K562 (cell line): Measurements from ENCODE around the gene ZNF48. TPM values are rescaled to one million over a fixed set of nuclear protein-coding genes. Genes with fewer than 3 reads are reported as not detected.
A peak's percentile ranks its signal among the peaks of the same experiment; 100 is the strongest.

Source experiments
- BDP1 ChIP-seq: IDR thresholded peaks from 3 replicates; pipeline ENCODE4 v1.6.1; 2011; ENCODE audit not compliant: insufficient read length, insufficient read depth
- CHD4 ChIP-seq: fragments of 200-600 bp; sonication (generic); IDR thresholded peaks from 3 replicates; pipeline ENCODE4 v1.6.1; 2012; ENCODE audit warnings: low read depth, mild to moderate bottlenecking, mixed read lengths, low read length, inconsistent platforms; ENCODE audit not compliant: insufficient read depth, insufficient replicate concordance, poor library complexity, severe bottlenecking
- FOXM1 ChIP-seq, 2 experiments: fragments of 450-650 bp in 1 of 2; sonication (generic) in 1 of 2; formaldehyde crosslinking in 1 of 2; IDR thresholded peaks; 2 replicates each; pipeline versions ENCODE4 v1.6.1 to v1.9.0; 2017 to 2022; ENCODE audit warnings: low read depth in 2 of 2, mild to moderate bottlenecking in 2 of 2, missing genetic modification reagents in 1 of 2, moderate library complexity in 1 of 2
- FUS ChIP-seq: fragments of 200-400 bp; formaldehyde crosslinking; optimal IDR thresholded peaks from 2 replicates; pipeline ENCODE3; 2017; ENCODE audit warnings: low read depth, low read length
- KAT7 ChIP-seq: sonication (generic); formaldehyde crosslinking; IDR thresholded peaks from 2 replicates; pipeline ENCODE4 v1.8.0; 2022; ENCODE audit warnings: missing genetic modification reagents, mild to moderate bottlenecking, borderline replicate concordance
- LARP7 ChIP-seq: fragments of 450-650 bp; IDR thresholded peaks from 2 replicates; pipeline ENCODE4 v1.6.1; 2016
- MCM5 ChIP-seq: fragments of 450-650 bp; IDR thresholded peaks from 2 replicates; pipeline ENCODE4 v1.6.1; 2016; ENCODE audit warnings: low read depth
- NEUROD1 ChIP-seq: fragments of 150-350 bp; IDR thresholded peaks from 2 replicates; pipeline ENCODE4 v1.6.1; 2014; ENCODE audit warnings: borderline replicate concordance, low read length, low read depth; ENCODE audit not compliant: partially characterized antibody
- NFE2 ChIP-seq: IDR thresholded peaks from 2 replicates; pipeline ENCODE4 v1.6.1; 2014; ENCODE audit warnings: antibody characterized with exemption, low read depth
- RBM17 ChIP-seq: fragments of 200-400 bp; formaldehyde crosslinking; IDR thresholded peaks from 2 replicates; pipeline ENCODE4 v1.6.1; 2017; ENCODE audit warnings: low read depth, mild to moderate bottlenecking, low read length, borderline replicate concordance
- RHOXF2B ChIP-seq: fragments of 250-450 bp; sonication (Bioruptor Pico); conservative IDR thresholded peaks from 2 replicates; pipeline ENCODE4 v1.5.1; 2021
- SIN3B ChIP-seq: fragments of 450-650 bp; IDR thresholded peaks from 2 replicates; pipeline ENCODE4 v1.6.1; 2017; ENCODE audit warnings: low read depth, mild to moderate bottlenecking, moderate library complexity
- SIRT6 ChIP-seq: IDR thresholded peaks from one replicate; pipeline ENCODE4 v1.6.1; 2012; ENCODE audit warnings: low read depth, mild to moderate bottlenecking, control low read depth, inconsistent platforms, low read length, moderate library complexity
- TARDBP ChIP-seq: fragments of 450-650 bp; IDR thresholded peaks from 2 replicates; pipeline ENCODE4 v1.6.1; 2016
- TCFL5 ChIP-seq: fragments of 250-450 bp; sonication (Bioruptor Pico); conservative IDR thresholded peaks from 2 replicates; pipeline ENCODE4 v1.6.1; 2021; ENCODE audit warnings: mild to moderate bottlenecking, moderate library complexity, matching md5 sums
- ZNF175 ChIP-seq: fragments of 200-800 bp; sonication (Bioruptor generic); IDR thresholded peaks from 2 replicates; pipeline ENCODE4 v1.6.1; 2016; ENCODE audit warnings: low read depth, mild to moderate bottlenecking, missing genetic modification characterization, missing compliant biosample characterization
- polyA plus RNA-seq, 8 experiments: library from polyadenylated mRNA; depleted of rRNA in 4 of 8; stranded (reverse) in 5 of 8; unstranded in 3 of 8; fragments of >200 nt; fragmentation: Nextera tagmentation in 2 of 8; fragmentation: Illumina TruSeq in 1 of 8; extraction: Ambion mirVana in 2 of 8; extraction: Trizol in 1 of 8; gene quantifications; 2 replicates each; pipeline versions ENCODE4 v1.2.1 to v1.2.3, GENCODE V29; 2011 to 2014; ENCODE audit warnings: inconsistent platforms in 1 of 8, missing spikeins in 1 of 8
- total RNA-seq, 7 experiments: library from RNA; depleted of rRNA in 6 of 7; stranded (reverse); fragments of >200 nt in 6 of 7; fragmentation: Illumina TruSeq in 2 of 7; extraction: Trizol in 2 of 7; gene quantifications; 2 replicates each; pipeline versions ENCODE4 v1.2.1 to v1.2.3, GENCODE V29; 2011 to 2021; ENCODE audit warnings: low replicate concordance in 1 of 7
- TF ChIP-seq, protein P1 (sequence below): sonication (generic); formaldehyde crosslinking; IDR thresholded peaks from 2 replicates; pipeline ENCODE4 v1.5.0; 2020; ENCODE audit warnings: missing genetic modification reagents
- TF ChIP-seq, protein P2 (sequence below): fragments of 250-450 bp; sonication (Bioruptor Pico); IDR thresholded peaks from 2 replicates; pipeline ENCODE4 v1.4.0; 2020; ENCODE audit warnings: mild to moderate bottlenecking, moderate library complexity
- TF ChIP-seq, protein P3 (sequence below): fragments of 450-650 bp; IDR thresholded peaks from 2 replicates; pipeline ENCODE4 v1.6.1; 2016; ENCODE audit warnings: low read depth, mild to moderate bottlenecking, moderate library complexity
- TF ChIP-seq, protein P4 (sequence below): fragments of 450-650 bp; formaldehyde crosslinking; IDR thresholded peaks from 2 replicates; pipeline ENCODE4 v1.4.0; 2020; ENCODE audit warnings: mild to moderate bottlenecking, moderate library complexity
- TF ChIP-seq, protein P5 (sequence below): fragments of 250-450 bp; sonication (Bioruptor Pico); IDR thresholded peaks from 2 replicates; pipeline ENCODE4 v1.8.0; 2021; ENCODE audit warnings: borderline replicate concordance, mild to moderate bottlenecking, moderate library complexity; ENCODE audit not compliant: poor library complexity, severe bottlenecking

The ZNF48 gene
- total and polyA plus RNA-seq, 9 of the 15 experiments (the other 6 are each of a cell fraction or from before 2014, with no cell fraction given), result 0.38 to 11.6 (median 4.7) TPM

DNA sequence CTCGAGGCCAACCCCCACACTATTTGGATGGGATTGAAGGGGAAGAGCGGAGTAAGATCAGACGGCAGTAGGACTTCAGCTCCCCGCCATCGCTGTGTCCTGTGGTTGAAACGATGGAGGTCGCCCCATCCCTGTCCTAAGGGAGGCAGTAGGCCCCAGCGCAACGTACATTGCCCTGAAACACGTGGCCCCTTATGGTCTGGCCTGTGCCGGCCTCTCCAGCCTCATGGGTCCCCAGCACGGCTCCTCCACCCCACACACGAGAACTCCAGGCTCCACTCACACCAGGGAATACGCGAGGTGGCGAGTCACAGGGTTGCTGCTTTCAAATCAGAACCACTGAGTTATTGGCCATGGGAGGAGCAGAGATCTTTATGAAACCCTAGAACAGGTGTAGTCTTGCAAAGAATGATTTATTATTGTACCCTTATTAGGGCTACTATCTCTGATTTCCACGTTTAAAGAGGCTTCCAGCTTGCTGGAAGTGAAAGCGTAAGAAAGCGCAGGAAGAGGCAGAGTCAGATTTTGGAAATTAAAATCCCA, 35.3 kb downstream of the ZNF48 start (continued):
- TF ChIP-seq, protein P1, sequence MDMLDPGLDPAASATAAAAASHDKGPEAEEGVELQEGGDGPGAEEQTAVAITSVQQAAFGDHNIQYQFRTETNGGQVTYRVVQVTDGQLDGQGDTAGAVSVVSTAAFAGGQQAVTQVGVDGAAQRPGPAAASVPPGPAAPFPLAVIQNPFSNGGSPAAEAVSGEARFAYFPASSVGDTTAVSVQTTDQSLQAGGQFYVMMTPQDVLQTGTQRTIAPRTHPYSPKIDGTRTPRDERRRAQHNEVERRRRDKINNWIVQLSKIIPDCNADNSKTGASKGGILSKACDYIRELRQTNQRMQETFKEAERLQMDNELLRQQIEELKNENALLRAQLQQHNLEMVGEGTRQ (CRISPR knock-in tag), result peak; percentile 50
- TF ChIP-seq KAT7 (CRISPR knock-in tag) (0 out of 2 replicates have a peak, but pooled peaks have one; percentile 5), BDP1 (no peak), ZNF175 (CRISPR knock-in tag) (0 out of 2 replicates have a peak, but pooled peaks have one; percentile 68), NFE2 (no peak), SIRT6 (no peak), FUS (no peak), TARDBP (no peak), MCM5 (no peak), NEUROD1 (no peak), CHD4 (no peak), SIN3B (no peak), FOXM1 (IDR thresholded peaks at IDR 0.05; ENCODE audit: low read depth) (no peak), FOXM1 (CRISPR knock-in tag; IDR thresholded peaks at IDR 0.05; ENCODE audit: low read depth) (0 out of 2 replicates have a peak, but pooled peaks have one; percentile 27), RHOXF2B (CRISPR knock-in tag) (no peak), RBM17 (no peak), LARP7 (no peak), TCFL5 (CRISPR knock-in tag) (no peak)
- TF ChIP-seq, protein P2, sequence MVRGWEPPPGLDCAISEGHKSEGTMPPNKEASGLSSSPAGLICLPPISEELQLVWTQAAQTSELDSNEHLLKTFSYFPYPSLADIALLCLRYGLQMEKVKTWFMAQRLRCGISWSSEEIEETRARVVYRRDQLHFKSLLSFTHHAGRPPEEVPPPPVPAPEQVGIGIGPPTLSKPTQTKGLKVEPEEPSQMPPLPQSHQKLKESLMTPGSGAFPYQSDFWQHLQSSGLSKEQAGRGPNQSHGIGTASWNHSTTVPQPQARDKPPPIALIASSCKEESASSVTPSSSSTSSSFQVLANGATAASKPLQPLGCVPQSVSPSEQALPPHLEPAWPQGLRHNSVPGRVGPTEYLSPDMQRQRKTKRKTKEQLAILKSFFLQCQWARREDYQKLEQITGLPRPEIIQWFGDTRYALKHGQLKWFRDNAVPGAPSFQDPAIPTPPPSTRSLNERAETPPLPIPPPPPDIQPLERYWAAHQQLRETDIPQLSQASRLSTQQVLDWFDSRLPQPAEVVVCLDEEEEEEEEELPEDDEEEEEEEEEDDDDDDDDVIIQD (CRISPR knock-in tag), result no peak
- TF ChIP-seq, protein P3, sequence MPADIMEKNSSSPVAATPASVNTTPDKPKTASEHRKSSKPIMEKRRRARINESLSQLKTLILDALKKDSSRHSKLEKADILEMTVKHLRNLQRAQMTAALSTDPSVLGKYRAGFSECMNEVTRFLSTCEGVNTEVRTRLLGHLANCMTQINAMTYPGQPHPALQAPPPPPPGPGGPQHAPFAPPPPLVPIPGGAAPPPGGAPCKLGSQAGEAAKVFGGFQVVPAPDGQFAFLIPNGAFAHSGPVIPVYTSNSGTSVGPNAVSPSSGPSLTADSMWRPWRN, result no peak
- TF ChIP-seq, protein P4, sequence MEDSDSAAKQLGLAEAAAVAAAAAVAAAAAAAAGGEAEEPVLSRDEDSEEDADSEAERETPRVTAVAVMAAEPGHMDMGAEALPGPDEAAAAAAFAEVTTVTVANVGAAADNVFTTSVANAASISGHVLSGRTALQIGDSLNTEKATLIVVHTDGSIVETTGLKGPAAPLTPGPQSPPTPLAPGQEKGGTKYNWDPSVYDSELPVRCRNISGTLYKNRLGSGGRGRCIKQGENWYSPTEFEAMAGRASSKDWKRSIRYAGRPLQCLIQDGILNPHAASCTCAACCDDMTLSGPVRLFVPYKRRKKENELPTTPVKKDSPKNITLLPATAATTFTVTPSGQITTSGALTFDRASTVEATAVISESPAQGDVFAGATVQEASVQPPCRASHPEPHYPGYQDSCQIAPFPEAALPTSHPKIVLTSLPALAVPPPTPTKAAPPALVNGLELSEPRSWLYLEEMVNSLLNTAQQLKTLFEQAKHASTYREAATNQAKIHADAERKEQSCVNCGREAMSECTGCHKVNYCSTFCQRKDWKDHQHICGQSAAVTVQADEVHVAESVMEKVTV (CRISPR knock-in tag), result no peak
- TF ChIP-seq, protein P5, sequence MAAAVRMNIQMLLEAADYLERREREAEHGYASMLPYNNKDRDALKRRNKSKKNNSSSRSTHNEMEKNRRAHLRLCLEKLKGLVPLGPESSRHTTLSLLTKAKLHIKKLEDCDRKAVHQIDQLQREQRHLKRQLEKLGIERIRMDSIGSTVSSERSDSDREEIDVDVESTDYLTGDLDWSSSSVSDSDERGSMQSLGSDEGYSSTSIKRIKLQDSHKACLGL (CRISPR knock-in tag), result no peak
